ENCODE results near the gene SRPK2. TPM values are rescaled to one million over a fixed set of nuclear protein-coding genes. Genes with fewer than 3 reads are reported as not detected.

SRPK2 gene
- total and polyA plus RNA-seq, 3 donors from 2014 or later: 181 to 293 (median 226) TPM

GRCh38 chr7:105269397-105269796, 119.3 kb downstream of the SRPK2 start:
- DNase-seq: no peak
- 15 to 20% methylated on average over 3 of the region's 3 CpGs for WGBS, 2 donors
- Histone ChIP-seq H3K36me3 (ENCODE audit: low read depth, missing control alignments) (no peaks in the 10 kb centered on the region), H3K27ac (peak overlapping the region; percentile 57 to 74), H3K27me3 (no peaks in the 10 kb centered on the region), H3K9me3 (no peaks in the 10 kb centered on the region), H3K4me3 (peak overlapping the region in 1 of 2 donors; percentile 30), H3K4me1 (peaks cover 20% of the 10 kb centered on the region)
- intact Hi-C loops (cut with DNase I; ENCODE audit: low total_unique reads): no loop called here
- TF ChIP-seq CTCF (IDR thresholded peaks at IDR 0.05) (no peak), POLR2A (IDR thresholded peaks at IDR 0.05) (no peak)

DNA sequence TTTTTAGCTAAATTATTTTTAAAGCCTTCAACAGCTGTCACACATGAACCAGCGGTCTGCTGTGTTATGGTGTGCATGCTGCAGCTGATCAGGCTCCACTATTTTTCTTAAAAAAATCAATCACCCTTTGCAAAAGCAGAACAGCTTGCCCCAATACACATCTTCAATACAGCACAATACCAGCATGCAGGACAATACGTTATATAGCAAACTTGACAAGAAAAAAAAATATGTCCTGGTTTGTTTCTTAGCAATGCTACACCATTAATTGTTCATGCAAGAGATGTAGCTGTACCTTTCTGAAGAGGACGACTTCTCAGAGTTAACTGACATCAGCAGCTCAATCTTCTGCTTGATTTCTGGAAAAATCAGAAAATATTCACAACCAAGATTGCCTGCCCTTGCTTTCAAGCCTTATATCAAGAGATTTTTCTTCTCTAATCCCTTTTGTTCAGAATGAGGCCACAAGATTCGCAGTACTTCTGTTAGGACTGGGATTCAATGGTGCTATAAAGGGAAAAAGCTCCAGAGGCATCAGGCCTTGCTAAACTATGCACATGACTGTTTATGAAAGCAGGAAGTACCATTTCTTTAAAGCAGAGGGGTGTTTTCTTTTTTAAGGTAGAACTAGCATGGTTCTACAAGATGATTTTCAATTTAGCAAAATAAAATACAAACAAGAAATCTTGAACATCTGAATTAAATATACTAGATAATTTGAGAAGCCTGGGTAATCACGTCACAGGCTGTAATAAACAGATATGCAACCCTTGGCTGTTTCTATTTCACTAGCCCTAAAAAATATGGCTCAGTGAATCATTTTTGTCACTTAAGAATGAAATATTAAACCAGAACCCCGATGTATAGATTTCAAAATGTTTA, 120.0 kb downstream of the SRPK2 start:
- peak; percentile 37 for DNase-seq
- Histone ChIP-seq H3K27me3 (no peaks in the 10 kb centered on the region), H3K4me3 (peak overlapping the region; percentile 15 to 30), H3K4me1 (peaks cover 20% of the 10 kb centered on the region), H3K9me3 (no peaks in the 10 kb centered on the region), H3K36me3 (ENCODE audit: low read depth, missing control alignments) (no peaks in the 10 kb centered on the region), H3K27ac (peak overlapping the region; percentile 57 to 74)
- TF ChIP-seq POLR2A (IDR thresholded peaks at IDR 0.05) (no peak), CTCF (IDR thresholded peaks at IDR 0.05) (no peak)
- WGBS, 2 donors: 22 to 27% methylated on average over 6 of the region's 6 CpGs
- intact Hi-C loops (cut with DNase I; ENCODE audit: low total_unique reads): no loop called here

DNA sequence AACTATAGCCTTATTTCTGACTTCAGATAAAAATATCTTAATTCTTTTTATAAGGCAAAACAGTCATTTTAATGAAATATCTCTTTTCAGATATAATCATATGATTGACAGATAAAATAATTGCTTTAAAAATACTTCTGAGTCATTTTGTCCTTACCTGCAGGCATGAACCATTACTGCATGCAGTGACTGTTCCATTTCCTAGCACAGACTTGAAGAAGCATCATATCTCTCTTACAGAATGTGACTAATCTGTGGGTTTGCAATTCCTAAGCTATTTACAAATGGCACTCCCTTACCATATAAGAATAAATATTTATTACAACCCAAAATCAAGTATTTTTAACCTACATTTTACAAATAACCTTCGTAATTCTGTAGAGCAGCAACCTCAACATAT, 120.7 kb downstream of the SRPK2 start:
- DNase-seq: no peak
- H3K9me3 ChIP-seq: no peaks in the 10 kb centered on the region
- peaks cover 20% of the 10 kb centered on the region for H3K4me1 ChIP-seq
- intact Hi-C loops (cut with DNase I; ENCODE audit: low total_unique reads): no loop called here
- peak overlapping the region; percentile 15 to 30 for H3K4me3 ChIP-seq
- no peaks in the 10 kb centered on the region for H3K36me3 ChIP-seq (ENCODE audit: low read depth, missing control alignments)
- peak overlapping the region in 1 of 2 donors; percentile 74 for H3K27ac ChIP-seq
- no peaks in the 10 kb centered on the region for H3K27me3 ChIP-seq
- TF ChIP-seq POLR2A (IDR thresholded peaks at IDR 0.05): no peak
- peak in 2 of 3 experiments; percentile 11 to 13 for TF ChIP-seq CTCF (IDR thresholded peaks at IDR 0.05)
- 29 to 48% methylated on average over 1 of the region's 1 CpG for WGBS, 2 donors

DNA sequence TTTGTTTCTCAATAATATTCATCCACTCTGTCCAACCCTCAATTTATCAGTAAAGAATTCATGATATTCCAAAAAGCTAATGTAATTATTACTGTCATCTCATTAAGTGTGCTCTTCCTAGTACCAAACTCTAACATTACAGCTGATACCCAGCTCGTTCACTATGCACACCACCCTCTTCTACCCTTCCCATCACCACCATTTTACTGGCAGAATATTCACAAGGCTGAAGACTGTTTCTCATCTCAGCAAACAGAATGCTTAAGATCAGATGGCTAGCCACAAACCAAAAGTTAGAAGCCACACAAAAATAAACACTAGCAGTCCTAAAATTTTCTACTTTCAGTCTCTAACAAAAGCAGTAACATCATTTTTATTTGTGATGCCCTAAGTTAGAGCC, 121.5 kb downstream of the SRPK2 start:
- H3K4me3 ChIP-seq: no peak overlapping the region

More for the DNA sequence above, 121.5 kb downstream of the SRPK2 start:
- Histone ChIP-seq H3K27ac (no peak overlapping the region), H3K9me3 (no peaks in the 10 kb centered on the region), H3K36me3 (ENCODE audit: low read depth, missing control alignments) (no peaks in the 10 kb centered on the region), H3K27me3 (no peaks in the 10 kb centered on the region), H3K4me1 (peaks cover 20% of the 10 kb centered on the region)
- intact Hi-C loops (cut with DNase I; ENCODE audit: low total_unique reads): no loop called here
- TF ChIP-seq CTCF (IDR thresholded peaks at IDR 0.05) (no peak), POLR2A (IDR thresholded peaks at IDR 0.05) (no peak)
- no peak for DNase-seq
- WGBS, 2 donors: 65 to 77% methylated on average over 1 of the region's 1 CpG

Measured in testis (tissue), 3 donors.